ENCODE data around the gene ADAMTS12.

DNA sequence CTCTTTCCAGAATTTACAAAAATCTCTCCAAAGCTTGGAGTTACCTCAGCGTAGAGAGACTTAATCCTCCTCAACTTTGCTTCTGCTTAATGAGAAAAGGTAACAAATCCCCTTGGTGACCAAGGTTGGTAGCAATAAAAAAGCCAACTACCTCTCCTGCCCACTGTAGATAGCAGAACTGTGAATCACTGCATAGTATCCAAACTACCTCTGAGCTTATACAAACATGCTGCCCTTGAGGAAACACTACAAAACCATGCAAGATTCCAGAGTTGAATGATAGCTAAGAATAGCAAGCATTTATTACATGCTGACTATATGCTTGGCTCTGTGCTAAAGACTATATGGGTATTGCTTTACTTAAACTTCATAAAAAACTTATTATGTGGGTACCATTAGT lies 2.8 kb upstream of the ADAMTS12 start:
- no peak for TF ChIP-seq POLR2A (IDR thresholded peaks at IDR 0.05)
- TF ChIP-seq, protein P1, sequence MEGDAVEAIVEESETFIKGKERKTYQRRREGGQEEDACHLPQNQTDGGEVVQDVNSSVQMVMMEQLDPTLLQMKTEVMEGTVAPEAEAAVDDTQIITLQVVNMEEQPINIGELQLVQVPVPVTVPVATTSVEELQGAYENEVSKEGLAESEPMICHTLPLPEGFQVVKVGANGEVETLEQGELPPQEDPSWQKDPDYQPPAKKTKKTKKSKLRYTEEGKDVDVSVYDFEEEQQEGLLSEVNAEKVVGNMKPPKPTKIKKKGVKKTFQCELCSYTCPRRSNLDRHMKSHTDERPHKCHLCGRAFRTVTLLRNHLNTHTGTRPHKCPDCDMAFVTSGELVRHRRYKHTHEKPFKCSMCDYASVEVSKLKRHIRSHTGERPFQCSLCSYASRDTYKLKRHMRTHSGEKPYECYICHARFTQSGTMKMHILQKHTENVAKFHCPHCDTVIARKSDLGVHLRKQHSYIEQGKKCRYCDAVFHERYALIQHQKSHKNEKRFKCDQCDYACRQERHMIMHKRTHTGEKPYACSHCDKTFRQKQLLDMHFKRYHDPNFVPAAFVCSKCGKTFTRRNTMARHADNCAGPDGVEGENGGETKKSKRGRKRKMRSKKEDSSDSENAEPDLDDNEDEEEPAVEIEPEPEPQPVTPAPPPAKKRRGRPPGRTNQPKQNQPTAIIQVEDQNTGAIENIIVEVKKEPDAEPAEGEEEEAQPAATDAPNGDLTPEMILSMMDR (IDR thresholded peaks at IDR 0.05), result no peak
